HEK293T (cell line): Measurements from ENCODE around the gene GRIP1.

Source experiments
- BHLHE40 ChIP-seq: fragments of 450-650 bp; IDR thresholded peaks from 2 replicates; pipeline ENCODE4 v1.6.1; 2016; ENCODE audit warnings: mild to moderate bottlenecking, moderate library complexity, borderline replicate concordance
- FOXM1 ChIP-seq: fragments of 450-650 bp; IDR thresholded peaks from 2 replicates; pipeline ENCODE4 v1.6.1; 2017; ENCODE audit warnings: mild to moderate bottlenecking, borderline replicate concordance
- HDGF ChIP-seq: fragments of 450-650 bp; IDR thresholded peaks from 2 replicates; pipeline ENCODE4 v1.6.1; 2017; ENCODE audit warnings: antibody characterized with exemption, borderline replicate concordance
- SUZ12 ChIP-seq: fragments of 450-650 bp; IDR thresholded peaks from 2 replicates; pipeline ENCODE4 v1.6.1; 2016; ENCODE audit warnings: mild to moderate bottlenecking
- ZNF384 ChIP-seq: fragments of 450-650 bp; IDR thresholded peaks from 2 replicates; pipeline ENCODE4 v1.6.1; 2016

DNA sequence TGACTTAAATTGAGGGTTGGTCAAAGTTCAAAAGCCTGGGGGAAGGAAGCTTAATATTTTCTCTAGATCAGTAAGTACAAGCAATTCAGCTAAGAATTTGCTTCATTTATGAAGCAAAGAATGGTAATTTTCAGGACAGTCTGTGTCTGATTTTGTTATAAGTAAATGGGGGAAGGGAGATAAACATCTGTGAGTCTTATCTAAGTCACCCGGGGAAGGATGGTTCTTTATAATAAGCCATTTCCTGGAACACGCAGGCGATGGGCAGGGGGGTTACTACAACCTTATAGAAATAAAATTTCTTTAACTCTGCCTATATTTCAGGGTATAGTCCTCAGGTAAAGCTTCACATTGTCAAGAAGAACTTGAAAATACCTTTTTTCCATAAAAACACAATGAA lies 333.7 kb downstream of the GRIP1 start:
- no peak for TF ChIP-seq SUZ12
- TF ChIP-seq FOXM1, result no peak
- no peak for TF ChIP-seq BHLHE40
- no peak for TF ChIP-seq HDGF
- no peak for TF ChIP-seq ZNF384
